Astrocyte (in vitro differentiated cells and primary cell): Measurements from ENCODE around the gene GPX7.

Experiments
- EZH2 ChIP-seq: IDR thresholded peaks from 2 replicates; pipeline ENCODE4 v1.6.1; 2012; ENCODE audit warnings: mild to moderate bottlenecking, low read length, inconsistent platforms; ENCODE audit not compliant: insufficient read depth
- TF ChIP-seq, protein P1 (sequence below): IDR thresholded peaks from 2 replicates; pipeline ENCODE4 v1.5.1; 2011; ENCODE audit warnings: low read depth, mild to moderate bottlenecking, inconsistent platforms, low read length, moderate library complexity; ENCODE audit not compliant: insufficient read depth

DNA sequence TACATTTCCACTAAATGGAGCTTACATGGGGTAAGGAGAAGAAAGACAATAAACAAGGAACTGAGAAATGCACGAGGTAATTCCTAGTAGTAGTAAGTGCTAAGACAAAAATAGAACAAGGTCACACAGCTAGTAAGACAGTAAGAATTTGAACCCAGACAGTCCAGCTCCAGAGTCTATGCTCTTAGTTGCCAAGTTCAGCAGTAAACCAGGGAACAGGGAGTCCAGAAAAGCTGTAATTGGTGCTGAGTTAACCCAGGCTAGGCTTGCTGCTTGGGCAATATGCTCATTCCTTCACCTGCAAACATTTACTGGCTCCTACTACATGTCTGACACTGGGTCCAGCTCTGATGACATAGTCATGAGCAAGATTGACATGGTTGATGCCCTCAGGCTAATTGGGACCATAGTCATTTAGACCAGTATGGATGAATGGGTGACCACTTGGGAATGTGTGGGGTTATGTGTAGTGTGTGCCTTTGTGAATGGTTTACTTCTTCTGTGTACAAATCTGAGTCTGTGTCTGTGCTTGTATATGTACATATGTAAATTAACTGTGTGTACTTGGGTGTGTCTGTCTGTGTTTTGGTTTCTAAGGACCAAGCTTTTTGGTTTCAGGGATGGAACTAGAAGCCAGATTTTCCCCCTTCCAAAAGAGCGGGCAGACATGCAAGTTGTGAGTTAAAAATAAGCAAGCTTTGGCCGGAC is 2.0 kb downstream of the GPX7 start:
- no peak for TF ChIP-seq EZH2
- TF ChIP-seq, protein P1, sequence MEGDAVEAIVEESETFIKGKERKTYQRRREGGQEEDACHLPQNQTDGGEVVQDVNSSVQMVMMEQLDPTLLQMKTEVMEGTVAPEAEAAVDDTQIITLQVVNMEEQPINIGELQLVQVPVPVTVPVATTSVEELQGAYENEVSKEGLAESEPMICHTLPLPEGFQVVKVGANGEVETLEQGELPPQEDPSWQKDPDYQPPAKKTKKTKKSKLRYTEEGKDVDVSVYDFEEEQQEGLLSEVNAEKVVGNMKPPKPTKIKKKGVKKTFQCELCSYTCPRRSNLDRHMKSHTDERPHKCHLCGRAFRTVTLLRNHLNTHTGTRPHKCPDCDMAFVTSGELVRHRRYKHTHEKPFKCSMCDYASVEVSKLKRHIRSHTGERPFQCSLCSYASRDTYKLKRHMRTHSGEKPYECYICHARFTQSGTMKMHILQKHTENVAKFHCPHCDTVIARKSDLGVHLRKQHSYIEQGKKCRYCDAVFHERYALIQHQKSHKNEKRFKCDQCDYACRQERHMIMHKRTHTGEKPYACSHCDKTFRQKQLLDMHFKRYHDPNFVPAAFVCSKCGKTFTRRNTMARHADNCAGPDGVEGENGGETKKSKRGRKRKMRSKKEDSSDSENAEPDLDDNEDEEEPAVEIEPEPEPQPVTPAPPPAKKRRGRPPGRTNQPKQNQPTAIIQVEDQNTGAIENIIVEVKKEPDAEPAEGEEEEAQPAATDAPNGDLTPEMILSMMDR = no peak
